GM19240 (cell line): ENCODE results near the gene TXNL4A.

Source experiments
- DNase-seq: peaks from one replicate; pipeline ENCODE4 v3.0.0; 2011; ENCODE audit warnings: low spot score; ENCODE audit not compliant: insufficient read length

Gene TXNL4A

DNA sequence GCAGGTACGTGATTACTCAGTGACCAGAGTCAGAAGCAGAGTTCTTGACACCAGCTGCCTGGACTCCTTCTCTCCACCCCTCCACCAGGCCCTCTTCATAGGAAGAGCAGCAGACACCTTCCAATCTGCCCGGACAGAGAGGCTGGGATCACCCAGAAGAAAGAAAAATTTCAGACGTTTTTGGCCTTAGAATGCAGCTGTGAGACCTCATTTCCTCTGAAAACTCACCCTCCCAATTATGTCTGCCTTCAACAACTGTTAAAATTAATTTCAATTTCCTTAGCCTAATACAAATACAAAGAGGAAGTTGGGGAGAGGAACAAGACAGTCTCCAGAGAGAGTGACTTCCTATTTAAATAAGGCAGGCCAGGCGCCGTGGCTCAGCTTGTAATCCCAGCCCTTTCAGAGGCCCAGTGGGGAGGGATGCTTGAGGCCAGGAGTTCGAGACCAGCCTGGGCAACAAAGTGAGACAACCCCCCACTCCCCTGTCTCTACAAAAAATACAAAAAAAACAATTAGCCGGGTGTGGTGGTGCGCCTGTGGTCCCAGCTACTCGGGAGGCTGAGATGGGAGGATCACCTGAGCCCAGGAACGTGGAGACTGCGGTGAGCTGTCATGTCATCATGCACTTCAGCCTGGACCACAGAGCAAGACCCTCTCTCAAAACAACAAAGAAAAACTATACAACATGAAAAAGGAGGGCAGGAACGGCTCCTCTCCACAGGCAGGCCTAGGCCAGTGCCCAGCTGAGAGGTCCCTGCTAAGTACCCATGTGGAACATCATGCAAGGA lies 38.5 kb downstream of the TXNL4A start:
- DNase-seq, result no peak

DNA sequence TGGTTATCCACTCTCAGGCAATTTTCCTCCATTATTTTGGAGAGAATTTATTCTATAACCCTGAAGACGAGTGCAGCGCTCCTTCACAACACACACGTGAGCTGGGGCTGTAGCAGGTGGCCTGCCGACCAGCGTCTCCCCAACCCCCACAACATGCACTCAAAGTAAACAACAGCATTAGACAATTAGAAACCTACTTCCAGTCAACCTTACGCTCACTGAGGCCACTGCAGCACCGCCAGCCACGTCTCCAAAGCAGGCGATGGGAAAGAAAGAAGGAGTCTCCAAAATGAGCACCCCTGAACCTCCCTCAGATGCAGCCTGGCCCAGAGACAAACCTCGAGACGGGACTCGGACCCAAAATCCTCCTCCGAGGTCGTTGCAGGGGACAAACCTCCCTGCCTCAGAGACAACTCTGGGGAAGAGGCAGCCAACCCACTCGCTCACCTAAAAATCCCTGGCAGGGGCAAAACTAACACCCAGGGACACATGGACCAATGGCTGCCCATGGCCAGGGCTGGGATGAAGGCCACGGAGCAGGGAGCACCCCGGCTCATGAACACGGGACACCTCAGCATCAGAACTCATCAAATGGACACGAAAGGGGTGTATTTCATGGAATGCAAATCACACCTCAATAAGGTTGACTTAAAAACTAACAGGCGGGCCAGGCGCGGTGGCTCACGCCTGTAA lies 39.5 kb downstream of the TXNL4A start:
- DNase-seq, result no peak

DNA sequence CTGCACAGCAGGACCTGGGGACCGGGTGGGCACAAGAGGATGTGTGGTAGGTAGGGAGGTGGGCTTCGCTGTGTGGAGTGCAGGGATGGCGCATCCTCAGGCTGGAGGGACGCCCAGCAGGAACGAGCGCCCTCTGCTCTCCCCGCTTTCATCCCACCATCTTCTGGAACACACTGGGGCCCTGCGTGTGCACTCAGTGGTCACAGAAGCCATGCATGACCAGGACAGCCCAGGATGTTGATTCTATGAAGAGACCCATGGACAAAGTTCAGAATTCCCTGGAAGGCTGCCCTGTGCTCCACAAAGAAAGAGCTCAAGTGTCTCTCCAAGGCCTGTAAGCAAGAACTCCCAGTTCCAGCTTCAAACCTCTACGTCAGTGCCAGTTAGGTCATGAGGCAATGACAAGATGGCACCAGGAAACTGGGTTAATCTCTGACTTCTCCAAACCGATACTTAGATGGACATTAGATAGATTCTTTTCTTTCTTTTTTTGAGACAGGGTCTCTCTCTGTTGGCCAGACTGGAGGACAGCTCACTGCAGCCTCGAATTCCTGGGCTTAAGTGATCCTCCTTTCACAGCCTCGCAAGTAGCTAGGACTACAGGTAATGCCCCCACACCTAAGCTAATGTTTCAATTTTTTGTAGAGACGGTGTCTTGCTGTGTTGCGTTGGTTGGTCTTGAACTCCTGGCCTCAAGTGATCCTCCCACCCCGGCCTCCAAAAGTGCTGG lies 40.3 kb downstream of the TXNL4A start:
- DNase-seq, result no peak

DNA sequence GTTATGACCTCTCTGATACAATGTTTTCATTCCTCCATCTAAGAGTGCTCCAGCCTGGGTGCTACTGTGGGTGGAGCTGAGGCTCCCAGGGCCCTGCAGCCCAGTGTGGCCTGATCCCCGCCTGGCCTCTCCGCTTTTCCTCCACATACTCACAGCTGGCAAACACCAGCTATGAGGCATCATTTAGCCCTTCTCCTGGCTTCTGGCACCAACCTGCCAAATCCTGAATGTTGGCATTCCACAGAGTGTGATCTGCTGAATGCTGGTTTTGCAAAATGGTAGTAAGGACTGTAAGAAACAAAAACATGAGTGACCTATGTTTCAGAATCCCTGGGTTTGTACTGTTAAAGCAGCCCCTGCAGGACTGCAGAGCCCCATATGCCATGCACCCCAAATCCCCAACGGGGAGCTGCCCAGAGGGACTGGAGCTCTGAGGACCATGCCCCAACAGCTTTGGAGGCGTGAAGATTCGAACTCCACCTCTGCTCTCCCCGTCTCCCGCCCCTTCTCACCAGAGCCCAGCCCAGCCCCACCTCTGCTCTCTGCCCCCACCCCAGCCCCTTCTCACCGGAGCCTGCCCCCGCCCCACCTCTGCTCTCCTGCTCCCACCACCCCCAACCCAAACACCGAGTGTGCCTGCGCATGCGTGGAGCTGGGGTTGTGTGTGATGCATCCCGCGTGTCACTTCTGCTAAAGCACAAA lies 41.2 kb downstream of the TXNL4A start:
- DNase-seq, result no peak

DNA sequence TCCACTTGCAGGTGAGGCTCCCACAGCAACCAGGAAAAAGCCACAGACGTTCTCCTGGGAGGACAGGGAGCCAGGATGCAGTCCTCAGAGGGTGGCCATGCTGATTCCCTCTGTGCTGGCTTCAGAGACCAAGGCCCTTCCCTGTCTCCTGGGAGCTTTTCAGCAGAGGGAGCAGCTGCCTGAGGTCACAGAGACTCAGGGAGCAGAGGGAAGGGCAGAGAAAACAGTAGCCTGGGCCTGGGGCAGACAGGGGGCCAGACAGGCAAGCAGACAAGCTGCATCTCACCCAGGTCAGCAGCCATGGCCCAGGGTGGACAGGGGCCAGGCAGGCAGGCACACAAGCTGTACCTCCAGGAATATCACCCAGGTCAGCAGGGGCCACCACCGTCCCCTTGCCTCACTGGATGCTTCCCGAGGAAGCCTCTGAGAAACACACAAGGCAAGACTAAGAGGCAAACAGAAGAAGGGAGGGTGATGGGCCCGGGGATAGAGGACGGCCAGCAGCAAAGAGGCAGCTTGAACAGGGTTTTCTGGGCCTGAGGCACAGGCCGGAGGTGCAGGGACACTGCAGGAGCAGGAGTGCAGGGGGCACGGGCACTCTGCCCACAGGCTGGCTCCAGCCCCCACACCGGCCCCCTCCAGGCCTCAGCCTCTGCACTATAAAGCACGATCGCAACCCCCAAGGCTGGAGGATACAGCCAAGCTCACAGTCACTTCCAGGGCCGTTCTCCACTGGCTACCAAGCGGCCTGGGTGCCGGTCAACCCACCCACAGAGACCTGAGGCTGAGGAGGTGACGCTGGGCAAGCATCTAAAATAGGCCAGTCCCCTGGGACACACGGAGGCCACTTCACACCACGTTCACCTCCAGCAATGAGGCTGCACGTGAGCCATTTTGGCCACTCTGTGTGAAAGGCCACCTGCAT lies 43.0 kb downstream of the TXNL4A start:
- no peak for DNase-seq

DNA sequence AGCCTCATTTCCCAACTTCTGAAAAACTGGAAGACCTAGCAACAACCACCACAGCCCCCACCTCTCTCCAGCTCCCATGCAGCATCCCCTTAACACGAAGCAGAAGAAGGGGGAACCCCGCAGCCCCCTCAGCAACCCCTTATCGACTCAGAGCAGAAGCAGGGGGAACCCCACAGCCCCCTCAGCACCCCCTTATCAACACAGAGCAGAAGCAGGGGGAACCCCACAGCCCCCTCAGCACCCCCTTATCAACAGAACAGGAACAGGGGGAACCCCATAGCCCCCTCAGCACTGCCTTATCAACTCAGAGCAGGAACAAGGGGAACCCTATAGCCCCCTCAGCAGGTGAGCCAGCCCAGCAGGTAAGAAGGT lies 43.6 kb downstream of the TXNL4A start:
- DNase-seq, result no peak

DNA sequence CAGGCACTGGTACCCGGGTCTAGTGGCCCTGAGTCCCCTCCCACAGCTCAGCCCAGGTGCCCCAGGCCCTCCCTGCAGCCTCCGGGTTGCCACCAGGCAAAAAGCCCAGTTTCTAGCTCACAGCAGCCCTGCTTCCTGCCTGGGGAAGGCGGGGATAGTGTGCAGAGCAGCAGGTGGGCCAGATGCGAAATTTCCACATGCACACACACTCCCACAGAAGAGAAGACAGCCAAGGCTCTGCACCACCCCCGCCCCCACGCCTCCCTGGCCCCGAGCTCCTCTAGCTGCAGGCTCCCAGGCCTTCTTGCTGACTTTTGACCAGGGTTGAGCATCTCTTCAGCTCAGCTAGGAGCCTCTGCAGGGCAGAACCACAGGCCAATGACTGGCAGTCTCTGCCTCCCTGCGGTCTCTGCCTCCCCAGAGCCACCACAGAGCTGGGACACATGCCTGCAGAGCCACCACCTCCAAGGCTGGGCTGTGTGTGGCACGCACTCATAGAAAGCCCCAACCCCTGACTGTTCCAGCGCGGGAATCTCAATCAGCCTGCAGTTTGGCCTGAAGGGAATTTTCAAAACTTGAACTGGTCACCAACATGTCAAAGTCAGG lies 44.1 kb downstream of the TXNL4A start:
- DNase-seq, result no peak

DNA sequence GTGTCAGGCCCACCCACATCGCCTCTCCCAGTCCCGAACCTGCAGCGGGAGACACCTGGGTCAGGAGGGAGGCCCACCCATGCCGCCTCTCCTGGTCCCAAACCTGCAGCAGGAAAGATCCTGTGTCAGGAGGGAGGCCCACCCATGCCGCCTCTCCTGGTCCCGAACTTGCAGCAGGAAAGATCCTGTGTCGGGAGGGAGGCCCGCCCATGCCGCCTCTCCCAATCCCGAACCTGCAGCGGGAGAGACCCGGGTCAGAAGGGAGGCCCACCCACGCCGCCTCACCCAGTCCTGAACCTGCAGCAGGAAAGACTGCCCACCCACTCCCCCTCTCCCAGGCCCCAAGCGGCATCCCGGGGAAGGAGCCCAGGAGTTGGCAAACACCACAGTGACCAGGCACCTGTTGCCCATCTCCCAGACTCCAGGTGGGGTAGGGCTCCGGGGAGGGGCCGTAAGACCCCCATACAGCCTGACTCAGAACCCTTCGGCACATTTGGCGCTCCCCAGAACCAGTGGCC lies 44.7 kb downstream of the TXNL4A start:
- DNase-seq, result no peak

DNA sequence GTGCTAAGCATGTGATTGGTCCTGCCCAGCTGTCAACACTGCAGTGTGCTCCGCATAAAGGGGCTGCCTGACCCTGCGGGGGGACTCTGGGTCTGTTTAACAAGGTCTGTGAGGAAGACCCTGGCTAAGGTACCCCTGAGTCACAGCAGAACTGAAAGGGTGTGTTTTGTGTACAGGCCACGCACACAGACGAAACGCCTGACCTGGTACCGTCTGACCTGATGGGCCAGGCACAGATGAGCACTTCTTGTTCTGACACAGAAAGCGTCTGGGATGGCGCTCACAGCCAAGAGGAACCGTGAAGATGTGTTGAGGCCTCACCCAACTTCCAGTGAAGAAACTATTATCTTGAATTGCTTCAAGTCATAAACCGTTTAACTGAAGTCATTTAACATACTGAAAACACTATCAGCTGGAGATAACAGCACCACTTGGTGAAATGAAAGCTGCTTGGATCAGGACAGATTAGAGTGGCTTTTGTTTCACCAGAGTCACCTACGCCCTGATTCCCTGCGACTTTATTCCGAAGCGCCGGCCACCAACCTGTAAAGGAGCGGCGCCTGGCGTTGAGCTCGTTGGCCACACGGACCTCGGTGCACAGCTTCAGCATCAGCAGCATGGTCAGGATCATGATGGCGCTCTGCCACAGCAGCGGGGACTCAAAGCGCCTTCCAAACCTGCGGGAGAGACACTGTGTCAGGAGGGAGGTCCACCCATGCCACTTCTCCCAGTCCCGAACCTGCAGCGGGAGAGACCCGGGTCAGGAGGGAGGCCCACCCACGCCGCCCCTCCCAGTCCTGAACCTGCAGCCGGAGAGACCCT lies 45.4 kb downstream of the TXNL4A start:
- no peak for DNase-seq

DNA sequence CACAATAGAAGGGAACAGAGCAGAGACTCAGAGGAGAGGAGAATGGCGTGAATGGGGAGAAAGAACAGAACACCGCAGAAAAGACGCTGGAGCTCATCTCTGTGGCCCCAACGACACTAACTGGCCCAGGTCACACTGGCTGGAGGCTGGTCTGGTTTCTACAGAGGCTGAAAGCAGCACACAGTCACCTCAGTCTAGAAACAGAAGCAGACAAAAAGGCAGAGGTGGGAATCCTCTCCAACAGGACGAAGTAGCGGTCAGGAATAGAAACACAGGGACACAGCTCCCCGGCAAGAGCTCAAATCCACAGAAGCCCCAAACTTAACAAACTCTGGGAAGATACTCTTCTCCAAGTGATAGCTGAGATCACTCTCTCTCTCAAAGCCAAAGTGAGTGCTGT lies 46.2 kb downstream of the TXNL4A start:
- no peak for DNase-seq

DNA sequence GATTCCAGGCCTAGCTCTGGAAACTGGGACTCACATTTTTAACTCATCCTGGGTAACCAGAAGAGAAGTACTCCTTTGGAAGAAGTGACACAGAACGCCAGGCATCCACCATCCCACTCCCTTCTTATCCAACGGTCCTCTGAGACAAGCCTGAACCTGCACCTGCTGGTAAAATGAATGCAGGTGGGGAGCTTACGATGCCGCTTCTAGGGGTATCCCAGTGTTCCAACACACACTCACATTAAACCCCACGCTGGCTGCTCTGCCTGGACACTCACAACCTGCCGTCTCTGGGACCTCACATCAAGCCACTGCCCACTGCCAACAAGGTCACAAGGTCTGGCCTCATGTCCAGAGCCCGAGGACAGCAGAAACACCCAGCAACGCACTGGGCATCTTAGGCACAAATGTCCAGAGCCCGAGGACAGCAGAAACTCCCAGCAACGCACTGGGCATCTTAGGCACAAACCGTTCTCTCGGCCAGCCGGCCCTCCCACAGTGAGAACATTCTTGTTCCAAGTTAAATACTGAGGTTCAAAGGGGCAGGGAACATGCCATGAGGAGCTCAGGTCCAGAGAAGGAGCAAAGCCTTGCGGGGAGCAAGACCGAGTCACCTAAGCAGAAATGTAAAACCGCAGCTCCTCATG lies 46.8 kb downstream of the TXNL4A start:
- no peak for DNase-seq

DNA sequence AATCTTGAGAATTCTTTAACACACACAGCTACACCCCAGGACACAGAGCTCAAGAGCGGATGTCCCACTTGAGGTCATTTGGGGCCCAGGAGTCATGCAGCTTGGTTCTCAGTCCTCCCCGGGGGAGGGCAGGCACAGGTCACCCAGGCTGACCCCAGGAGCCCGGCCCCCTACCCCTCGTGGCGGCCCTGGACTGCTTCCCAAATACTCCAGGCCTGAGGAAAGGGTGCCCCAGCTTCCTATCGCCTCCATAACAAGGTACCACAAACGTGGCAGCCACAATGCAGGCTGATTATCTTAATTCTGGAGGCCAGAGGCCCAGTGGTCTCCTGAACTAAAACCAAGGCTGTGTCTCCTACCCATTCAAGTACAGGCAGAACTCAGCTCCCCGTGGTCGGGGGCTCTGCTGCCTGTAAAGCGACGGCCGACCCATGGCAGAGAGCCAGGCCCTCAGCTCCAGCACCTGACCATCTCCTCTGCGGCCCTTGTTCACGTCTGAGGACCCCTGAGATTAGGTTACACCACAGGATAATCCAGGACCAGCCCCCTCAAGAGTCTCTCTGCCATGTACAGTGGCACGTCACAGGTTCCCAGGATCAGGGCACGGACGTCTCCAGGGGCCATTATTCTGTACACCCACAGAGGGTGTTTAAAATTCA lies 47.4 kb downstream of the TXNL4A start:
- no peak for DNase-seq

DNA sequence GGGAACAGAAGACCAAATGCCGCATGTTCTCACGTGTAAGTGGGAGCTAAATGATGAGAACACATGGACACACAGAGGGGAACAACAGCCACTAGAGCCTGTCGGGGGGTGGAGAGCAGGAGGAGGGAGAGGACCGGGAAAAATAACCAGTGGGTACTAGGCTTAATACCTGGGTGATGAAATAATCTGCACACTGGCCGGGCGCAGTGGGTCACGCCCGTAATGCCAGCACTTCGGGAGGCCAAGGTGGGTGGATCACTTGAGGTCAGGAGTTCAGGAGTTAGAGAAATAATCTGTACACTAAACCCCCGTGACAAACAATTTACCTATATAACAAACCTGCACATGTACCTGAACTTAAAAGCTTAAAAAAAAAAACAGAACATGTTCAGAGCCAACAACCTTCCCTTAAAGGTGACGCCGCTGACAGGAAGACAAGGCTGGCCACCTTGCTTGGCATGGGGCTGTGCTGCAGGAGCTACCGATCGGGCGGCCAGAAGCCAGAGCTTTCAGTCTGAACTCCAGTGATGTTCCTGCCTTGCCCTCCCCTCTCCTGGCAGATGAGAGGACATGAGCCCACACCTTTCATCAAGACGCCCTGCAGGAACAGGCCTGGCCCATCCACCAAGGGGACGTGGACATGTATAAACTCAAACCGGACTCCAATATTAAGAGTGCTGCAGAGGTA lies 48.1 kb downstream of the TXNL4A start:
- no peak for DNase-seq

DNA sequence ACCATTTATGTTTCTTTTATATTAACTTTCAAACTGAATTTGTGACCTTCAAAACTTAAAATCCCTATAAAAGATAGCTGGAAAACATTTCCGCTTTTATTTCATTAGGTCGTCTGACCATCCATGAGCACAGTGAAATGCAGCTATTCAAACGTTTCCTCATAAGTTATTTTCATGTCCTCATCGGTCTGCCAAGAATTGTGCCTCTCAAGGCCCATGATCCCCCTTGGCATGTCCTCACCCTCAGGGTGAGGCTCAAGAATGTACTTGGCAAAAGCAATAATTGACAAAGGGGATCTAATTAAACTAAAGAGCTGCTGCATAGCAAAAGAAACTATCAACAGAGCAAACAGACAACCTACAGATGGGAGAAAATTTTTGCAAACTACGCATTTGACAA lies 49.3 kb downstream of the TXNL4A start:
- no peak for DNase-seq

DNA sequence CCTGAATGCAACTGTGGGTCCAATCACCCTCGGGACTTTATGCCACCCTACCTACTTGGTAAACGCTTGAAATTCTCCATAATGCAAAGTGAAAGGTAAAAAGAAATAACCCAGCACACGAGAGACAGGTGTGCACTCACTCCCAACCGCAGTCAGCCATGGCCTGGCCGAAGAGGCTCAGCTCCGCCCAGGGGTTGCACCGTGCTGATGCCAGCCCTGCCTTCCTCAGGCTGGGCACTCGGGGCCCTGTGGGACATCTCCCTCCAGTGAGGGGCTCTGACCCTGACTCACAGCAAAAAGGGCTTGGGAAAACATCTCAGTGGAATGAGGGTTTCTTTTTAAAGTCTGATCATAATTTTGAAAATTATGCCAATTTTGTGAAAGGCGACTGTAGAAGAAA lies 50.2 kb downstream of the TXNL4A start:
- DNase-seq, result no peak

DNA sequence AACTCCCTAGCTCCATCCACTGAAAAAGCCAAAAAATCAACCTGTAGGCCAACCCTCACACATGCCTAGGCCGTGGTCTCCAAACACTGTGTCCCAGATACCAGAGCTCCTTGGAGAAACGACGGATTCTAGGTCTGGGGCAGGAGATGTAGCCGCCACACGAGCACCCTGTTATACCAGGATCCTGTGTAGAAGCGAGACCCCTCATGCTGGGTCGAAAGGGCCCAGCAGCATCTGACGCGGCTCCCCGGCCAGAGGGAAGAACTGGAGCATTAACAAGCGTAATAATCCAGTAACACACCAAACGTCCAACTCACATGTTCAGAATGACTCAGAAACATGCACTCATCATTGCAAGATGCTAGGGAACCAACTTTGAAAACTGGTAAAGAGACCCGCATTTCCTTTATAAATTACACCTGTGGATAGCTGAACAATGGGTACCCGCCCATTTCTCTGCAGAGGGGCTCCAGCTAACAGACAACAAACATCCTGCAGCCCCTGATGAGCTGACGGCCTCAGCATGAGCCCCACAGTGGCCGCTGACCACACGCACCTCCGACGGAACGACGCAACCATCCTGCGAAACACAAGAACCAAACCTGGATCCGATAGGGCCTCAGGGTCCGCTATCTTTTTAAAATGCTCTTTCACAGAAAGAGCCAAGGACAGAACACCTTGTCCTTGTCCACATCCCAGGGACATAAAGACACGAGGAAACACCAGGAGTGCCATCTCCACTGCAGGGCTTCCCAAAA lies 51.1 kb downstream of the TXNL4A start:
- no peak for DNase-seq

DNA sequence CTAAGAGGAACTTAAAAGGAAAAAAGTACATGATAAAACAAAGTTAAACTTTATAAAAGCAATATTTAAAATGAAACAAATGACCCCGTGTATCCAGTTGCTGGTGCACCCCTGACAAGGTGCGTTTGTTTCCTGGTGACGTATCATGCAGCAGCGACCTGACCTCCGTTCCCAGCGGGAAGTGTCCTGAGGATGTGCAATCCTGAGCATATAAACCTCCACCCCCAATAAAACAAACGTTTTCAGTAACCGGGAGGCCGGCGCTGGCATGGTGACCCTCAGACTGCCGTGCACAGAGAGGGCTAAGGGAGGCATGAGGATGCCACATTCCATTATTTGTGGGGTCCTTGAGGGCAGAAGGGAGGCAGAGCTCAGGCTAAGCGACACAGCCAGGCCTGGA lies 51.7 kb downstream of the TXNL4A start:
- DNase-seq, result no peak
